ENCODE results near the gene IFTAP.
"Not testable (repeated sequence)": the region's sequence is repeated elsewhere in the genome, so short reads cannot be mapped to it uniquely, and the experiment has no call there.

IFTAP gene

GRCh38 chr11:36628765-36629244, 34.5 kb downstream of the IFTAP start:
- DNase-seq: no peak

GRCh38 chr11:36631774-36632173, 37.5 kb downstream of the IFTAP start:
- DNase-seq: no peak

GRCh38 chr11:36635066-36635862, 41.0 kb downstream of the IFTAP start:
- no peak for DNase-seq

- no peak for DNase-seq
Measured at GRCh38 chr11:36638556-36638955, 44.3 kb downstream of the IFTAP start.

- DNase-seq: no peak
Measured at GRCh38 chr11:36657610-36658267, 63.4 kb downstream of the IFTAP start.

GRCh38 chr11:36661359-36661758, 67.1 kb downstream of the IFTAP start:
- DNase-seq: not testable (repeated sequence)

GRCh38 chr11:36672815-36673450, 78.6 kb downstream of the IFTAP start:
- no peak for DNase-seq

- not testable (repeated sequence) for DNase-seq
Measured at GRCh38 chr11:36679547-36679946, 85.2 kb downstream of the IFTAP start.

- no peak for DNase-seq
Measured at GRCh38 chr11:36683818-36684217, 89.5 kb downstream of the IFTAP start.

GRCh38 chr11:36684840-36685801, 90.8 kb downstream of the IFTAP start:
- DNase-seq: no peak

- DNase-seq: no peak
Measured at GRCh38 chr11:36688132-36688531, 93.8 kb downstream of the IFTAP start.

GRCh38 chr11:36688571-36689291, 94.4 kb downstream of the IFTAP start:
- no peak for DNase-seq

GRCh38 chr11:36689442-36689841, 95.1 kb downstream of the IFTAP start:
- no peak for DNase-seq

GRCh38 chr11:36692704-36693103, 98.4 kb downstream of the IFTAP start:
- no peak for DNase-seq

GRCh38 chr11:36693139-36693843, 99.0 kb downstream of the IFTAP start:
- DNase-seq: no peak

- no peak for DNase-seq
Measured at GRCh38 chr11:36695111-36695510, 100.8 kb downstream of the IFTAP start.

- no peak for DNase-seq
Measured at GRCh38 chr11:36695571-36695970, 101.3 kb downstream of the IFTAP start.

GRCh38 chr11:36696550-36696949, 102.2 kb downstream of the IFTAP start:
- no peak for DNase-seq

GRCh38 chr11:36699271-36699670, 105.0 kb downstream of the IFTAP start:
- DNase-seq: no peak

GRCh38 chr11:36700246-36700645, 105.9 kb downstream of the IFTAP start:
- DNase-seq: no peak

Data from right kidney (tissue), 1 donor.